GM19238 (cell line): Measurements from ENCODE around the gene ZDHHC16.
"Not testable (repeated sequence)": the region's sequence is repeated elsewhere in the genome, so short reads cannot be mapped to it uniquely, and the experiment has no call there.

Experiments used
- DNase-seq: peaks from one replicate; pipeline ENCODE4 v3.0.0; 2011; ENCODE audit warnings: low spot score; ENCODE audit not compliant: insufficient read length

ZDHHC16 gene

GRCh38 chr10:97445722-97446639 is at the start of gene ZDHHC16, which contains the start of gene EXOSC1:
ZDHHC16 (plus strand) TSS chr10:97446175; CDS start chr10:97451676, 5,501 bp downstream.
EXOSC1 (minus strand) TSS chr10:97446006; CDS start chr10:97445985, 21 bp downstream.
- DNase-seq = peak; percentile 97

GRCh38 chr10:97399843-97400545 is 46.0 kb upstream of the ZDHHC16 start:
- no peak for DNase-seq

GRCh38 chr10:97400665-97401454 is 45.1 kb upstream of the ZDHHC16 start, which contains the start of gene RRP12:
RRP12 (minus strand) TSS chr10:97401340; CDS start chr10:97401231, 109 bp downstream.
- peak; percentile 98 for DNase-seq

- DNase-seq = no peak
Measured at GRCh38 chr10:97401455-97401919, 44.5 kb upstream of the ZDHHC16 start.

- no peak for DNase-seq
Measured at GRCh38 chr10:97404044-97404443, 41.9 kb upstream of the ZDHHC16 start.

- DNase-seq = no peak
Measured at GRCh38 chr10:97406064-97406463, 39.9 kb upstream of the ZDHHC16 start.

GRCh38 chr10:97406483-97406882 is 39.5 kb upstream of the ZDHHC16 start:
- not testable (repeated sequence) for DNase-seq

GRCh38 chr10:97407211-97407951 is 38.6 kb upstream of the ZDHHC16 start:
- peak; percentile 60 for DNase-seq

GRCh38 chr10:97407952-97408248 is 38.1 kb upstream of the ZDHHC16 start:
- no peak for DNase-seq

- no peak for DNase-seq
Measured at GRCh38 chr10:97408496-97408992, 37.4 kb upstream of the ZDHHC16 start.

- no peak for DNase-seq
Measured at GRCh38 chr10:97411406-97411805, 34.6 kb upstream of the ZDHHC16 start.

- no peak for DNase-seq
Measured at GRCh38 chr10:97412891-97413304, 33.1 kb upstream of the ZDHHC16 start.

- no peak for DNase-seq
Measured at GRCh38 chr10:97416565-97416964, 29.4 kb upstream of the ZDHHC16 start.

GRCh38 chr10:97423757-97424098 is 22.2 kb upstream of the ZDHHC16 start:
- not testable (repeated sequence) for DNase-seq

GRCh38 chr10:97425964-97426775 is 19.8 kb upstream of the ZDHHC16 start, which contains the start of gene PGAM1:
PGAM1 (plus strand) TSS chr10:97426191; CDS start chr10:97426308, 117 bp downstream.
- DNase-seq = peak; percentile 99

- no peak for DNase-seq
Measured at GRCh38 chr10:97426776-97427570, 19.0 kb upstream of the ZDHHC16 start.

GRCh38 chr10:97427571-97428179 is 18.3 kb upstream of the ZDHHC16 start:
- DNase-seq = no peak

- DNase-seq = no peak
Measured at GRCh38 chr10:97428572-97428981, 17.4 kb upstream of the ZDHHC16 start.
